IPS-20b (cell line): ENCODE results near the gene LIMS1.
"Not testable (repeated sequence)": the region's sequence is repeated elsewhere in the genome, so short reads cannot be mapped to it uniquely, and the experiment has no call there.

ENCODE experiments used
- H3K27ac ChIP-seq: one replicate; pipeline ENCODE4 v1.5.1; 2013; ENCODE audit warnings: low read length
- H3K27me3 ChIP-seq: 2 replicates; pipeline ENCODE4 v1.6.1; 2013; ENCODE audit warnings: mild to moderate bottlenecking, low read length, inconsistent platforms; ENCODE audit not compliant: insufficient read depth
- H3K36me3 ChIP-seq: 2 replicates; pipeline ENCODE4 v1.6.1; 2013; ENCODE audit warnings: low read depth, mild to moderate bottlenecking, inconsistent platforms, low read length, moderate library complexity; ENCODE audit not compliant: insufficient read depth
- H3K4me1 ChIP-seq: 2 replicates; pipeline ENCODE4 v1.6.1; 2013; ENCODE audit warnings: mild to moderate bottlenecking, control low read depth, inconsistent platforms, low read length, moderate library complexity; ENCODE audit not compliant: insufficient read depth
- H3K4me3 ChIP-seq: 2 replicates; pipeline ENCODE4 v1.5.1; 2013; ENCODE audit warnings: mild to moderate bottlenecking, low read length, inconsistent platforms
- H3K9ac ChIP-seq: 2 replicates; pipeline ENCODE4 v1.6.1; 2013; ENCODE audit warnings: low read depth, mild to moderate bottlenecking, inconsistent platforms, low read length, moderate library complexity
- H3K9me3 ChIP-seq: 2 replicates; pipeline ENCODE4 v1.6.1; 2013; ENCODE audit warnings: mild to moderate bottlenecking, low read depth, low read length, inconsistent platforms; ENCODE audit not compliant: insufficient read depth

The LIMS1 gene

DNA sequence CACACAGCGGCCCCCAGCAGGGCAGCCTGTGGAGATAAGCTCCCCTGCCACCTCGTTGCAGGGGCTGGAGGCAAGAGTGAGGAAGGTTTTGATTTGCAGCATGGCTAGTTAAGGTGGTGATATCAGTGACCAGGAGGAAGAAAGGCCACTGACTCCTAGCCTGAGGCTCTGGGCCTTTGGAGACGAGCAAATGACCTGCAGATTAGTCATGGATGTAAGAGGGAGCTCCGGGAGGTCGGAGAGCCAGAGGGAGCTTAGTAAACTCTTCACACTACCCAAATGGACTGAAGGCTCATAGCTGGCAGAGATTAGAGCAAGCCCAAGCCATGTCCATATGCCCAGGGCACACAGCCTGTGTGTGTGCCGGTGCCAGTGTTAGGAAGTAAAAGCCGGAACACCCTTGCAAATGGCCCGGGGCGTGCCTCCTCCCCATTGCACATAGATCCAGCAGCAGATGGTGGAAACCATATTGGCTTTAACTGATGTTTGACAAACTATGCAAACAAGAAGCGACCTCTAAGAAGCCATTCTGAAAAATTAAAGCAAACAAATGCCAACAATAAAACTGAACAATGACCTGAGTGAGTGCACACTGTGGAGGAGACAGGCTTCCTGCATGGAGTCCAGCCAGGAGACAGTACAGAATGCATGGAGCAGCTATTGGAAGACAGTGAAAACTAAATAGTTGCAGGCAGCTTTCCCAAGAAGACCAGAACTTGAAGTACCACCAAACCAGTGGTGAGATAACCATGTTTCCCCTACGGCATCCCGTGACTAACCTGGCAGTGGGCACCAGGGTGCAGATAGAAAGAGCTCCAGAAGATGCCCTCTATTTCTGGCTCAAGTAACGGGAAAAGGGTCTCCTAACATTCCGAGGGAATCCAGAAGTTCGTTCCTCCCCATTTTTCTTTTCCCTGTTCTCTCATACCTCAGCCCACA, 154.8 kb downstream of the LIMS1 start:
- H3K9ac ChIP-seq, H3K27ac ChIP-seq, H3K9me3 ChIP-seq, H3K4me1 ChIP-seq, H3K36me3 ChIP-seq, H3K27me3 ChIP-seq, H3K4me3 ChIP-seq: not testable (repeated sequence)

- not testable (repeated sequence) for H3K4me1 ChIP-seq, H3K9me3 ChIP-seq, H3K27ac ChIP-seq, H3K27me3 ChIP-seq, H3K9ac ChIP-seq, H3K4me3 ChIP-seq, H3K36me3 ChIP-seq
These were observed 155.7 kb downstream of the LIMS1 start for GRCh38 chr2:108690001-108690400.

GRCh38 chr2:108691447-108691846, 157.2 kb downstream of the LIMS1 start:
- no peak overlapping the region for H3K4me3 ChIP-seq
- no peaks in the 10 kb centered on the region for H3K27me3 ChIP-seq
- H3K9ac ChIP-seq: no peak overlapping the region
- no peaks in the 10 kb centered on the region for H3K4me1 ChIP-seq
- no peak overlapping the region for H3K27ac ChIP-seq
- no peaks in the 10 kb centered on the region for H3K9me3 ChIP-seq
- H3K36me3 ChIP-seq: no peaks in the 10 kb centered on the region

DNA sequence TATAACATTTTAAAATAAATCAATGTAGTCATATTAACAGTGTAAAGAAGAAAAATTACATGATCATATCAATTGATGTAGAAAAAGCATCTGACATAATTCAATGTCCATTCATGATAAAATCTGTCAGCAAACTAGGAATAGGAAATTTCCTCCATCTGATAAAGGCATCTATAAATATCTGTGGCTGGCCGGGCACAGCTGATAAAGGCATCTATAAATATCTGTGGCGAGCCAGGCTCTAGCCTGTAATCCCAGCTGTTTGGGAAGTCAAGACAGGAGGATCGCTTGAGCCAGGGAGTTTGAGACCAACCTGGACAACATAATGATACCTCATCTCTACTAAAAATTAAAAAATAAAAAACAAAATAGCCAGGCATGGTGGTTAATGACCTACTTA, 166.9 kb downstream of the LIMS1 start:
- no peaks in the 10 kb centered on the region for H3K9me3 ChIP-seq
- H3K27me3 ChIP-seq: no peaks in the 10 kb centered on the region
- H3K4me3 ChIP-seq: no peak overlapping the region
- H3K4me1 ChIP-seq: no peaks in the 10 kb centered on the region
- no peak overlapping the region for H3K27ac ChIP-seq
- H3K36me3 ChIP-seq: no peaks in the 10 kb centered on the region
- H3K9ac ChIP-seq: no peak overlapping the region

- Histone ChIP-seq H3K27ac (no peak overlapping the region), H3K4me1 (no peaks in the 10 kb centered on the region), H3K4me3 (no peak overlapping the region), H3K36me3 (no peaks in the 10 kb centered on the region), H3K9ac (no peak overlapping the region), H3K9me3 (no peaks in the 10 kb centered on the region), H3K27me3 (no peaks in the 10 kb centered on the region)
These were observed 167.5 kb downstream of the LIMS1 start for GRCh38 chr2:108701806-108702205.

DNA sequence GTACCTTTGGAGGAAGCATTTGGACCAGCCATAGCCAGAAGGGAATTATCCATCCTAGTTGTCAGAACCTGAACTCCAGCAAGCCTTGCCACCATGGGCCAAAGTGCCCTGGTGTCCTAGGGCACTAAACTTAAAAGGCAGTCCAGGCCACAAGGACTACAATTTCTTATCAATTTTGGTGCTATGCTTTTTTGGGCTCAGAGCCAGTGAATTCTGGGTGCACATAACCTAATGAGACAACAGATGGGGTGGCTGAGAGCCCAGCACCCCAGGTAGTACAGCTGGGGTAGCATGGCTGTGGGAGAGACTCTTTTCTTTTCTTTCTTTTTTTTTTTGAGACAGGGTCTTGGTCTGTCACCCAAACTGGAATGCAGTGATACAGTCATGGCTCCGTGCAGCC, 170.6 kb downstream of the LIMS1 start:
- H3K27ac ChIP-seq: no peak overlapping the region
- no peak overlapping the region for H3K9ac ChIP-seq
- no peaks in the 10 kb centered on the region for H3K36me3 ChIP-seq
- H3K27me3 ChIP-seq: no peaks in the 10 kb centered on the region
- no peak overlapping the region for H3K4me3 ChIP-seq
- H3K9me3 ChIP-seq: no peaks in the 10 kb centered on the region
- H3K4me1 ChIP-seq: no peaks in the 10 kb centered on the region

DNA sequence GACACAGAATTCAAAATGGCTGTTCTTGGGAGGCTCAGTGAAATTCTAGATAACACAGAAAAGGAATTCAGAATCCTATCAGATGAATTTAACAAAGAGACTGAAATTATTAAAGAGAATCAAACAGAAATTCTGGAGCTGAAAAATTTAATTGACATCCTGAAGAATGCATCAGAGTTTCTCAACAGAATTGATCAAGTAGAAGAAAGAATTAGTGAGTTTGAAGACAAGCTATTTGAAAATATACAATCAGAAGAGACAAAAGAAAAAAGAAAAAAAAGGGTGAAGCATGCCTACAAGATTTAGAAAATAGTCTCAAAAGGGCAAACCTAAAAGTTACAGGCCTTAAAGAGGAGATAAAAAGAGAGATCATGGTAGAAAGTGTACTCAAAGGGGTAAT, 173.0 kb downstream of the LIMS1 start:
- H3K4me3 ChIP-seq: no peak overlapping the region
- no peaks in the 10 kb centered on the region for H3K36me3 ChIP-seq
- no peak overlapping the region for H3K9ac ChIP-seq
- H3K27me3 ChIP-seq: no peaks in the 10 kb centered on the region
- H3K9me3 ChIP-seq: no peaks in the 10 kb centered on the region
- H3K27ac ChIP-seq: no peak overlapping the region
- H3K4me1 ChIP-seq: no peaks in the 10 kb centered on the region

DNA sequence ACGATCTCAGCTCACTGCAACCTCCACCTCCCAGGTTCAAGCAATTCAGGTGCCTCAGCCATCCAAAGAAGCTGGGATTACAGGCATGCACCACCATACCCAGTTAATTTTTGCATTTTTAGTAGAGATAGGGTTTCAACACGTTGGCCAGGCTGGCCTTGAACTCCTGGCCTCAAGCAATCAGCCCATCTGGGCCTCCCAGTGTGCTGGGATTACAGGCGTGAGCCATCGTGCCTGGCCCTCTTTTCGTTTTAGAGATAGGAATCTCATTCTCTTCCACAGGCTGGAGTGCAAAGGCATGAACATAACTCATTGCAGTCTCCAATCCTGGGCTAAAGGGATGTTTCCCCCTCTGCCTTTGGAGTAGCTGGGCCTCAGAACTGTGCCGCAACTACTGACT, 182.7 kb downstream of the LIMS1 start:
- H3K9me3 ChIP-seq, H3K4me3 ChIP-seq, H3K27me3 ChIP-seq, H3K27ac ChIP-seq, H3K36me3 ChIP-seq, H3K9ac ChIP-seq, H3K4me1 ChIP-seq: not testable (repeated sequence)

DNA sequence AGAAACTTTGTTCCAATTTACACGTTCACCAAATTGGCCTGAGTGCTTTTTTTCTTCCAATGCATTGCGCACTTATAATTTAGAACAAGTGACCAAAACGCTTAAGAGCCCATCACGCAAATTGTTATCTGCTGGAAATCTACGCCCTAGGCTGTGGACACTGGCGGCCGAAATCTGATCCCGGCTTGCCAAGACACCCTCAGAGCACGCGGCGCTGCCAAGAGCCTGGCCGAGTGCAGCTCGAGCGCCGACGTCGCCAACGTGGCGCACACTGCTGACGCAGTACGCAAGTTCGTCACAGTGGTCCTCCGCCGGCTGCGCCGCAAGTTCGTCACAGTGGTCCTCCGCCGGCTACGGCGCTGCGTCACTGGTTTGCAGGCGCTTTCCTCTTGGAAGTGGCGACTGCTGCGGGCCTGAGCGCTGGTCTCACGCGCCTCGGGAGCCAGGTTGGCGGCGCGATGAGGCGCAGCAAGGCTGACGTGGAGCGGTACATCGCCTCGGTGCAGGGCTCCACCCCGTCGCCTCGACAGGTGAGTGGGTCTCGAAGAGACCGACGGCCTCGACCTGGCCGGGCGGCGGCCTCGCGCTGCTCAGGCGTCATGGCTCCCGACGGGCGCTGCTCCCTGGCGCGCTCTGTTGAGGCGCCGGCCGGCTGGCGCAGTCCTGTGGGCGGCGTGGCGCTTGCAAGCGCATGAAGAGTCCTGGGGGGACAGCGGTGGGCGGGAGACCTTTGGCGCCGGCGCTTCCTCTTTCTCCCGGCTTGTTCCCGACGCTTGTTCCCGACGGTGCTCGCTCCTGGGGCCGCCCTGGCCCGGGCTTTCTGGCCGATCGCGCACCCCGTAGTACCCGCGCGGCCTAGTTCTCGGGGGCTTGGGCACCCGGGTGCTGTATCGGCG, 185.1 kb downstream of the LIMS1 start, which contains the start of gene RANBP2:
RANBP2 (plus strand) TSS at position 334 of the 896 bp plus-strand sequence; CDS start at position 459, 125 bp downstream.
- no peaks in the 10 kb centered on the region for H3K36me3 ChIP-seq
- peaks cover 2% of the 10 kb centered on the region; the same call in 1 of the 2 replicates for H3K4me1 ChIP-seq
- no peaks in the 10 kb centered on the region for H3K27me3 ChIP-seq
- H3K9me3 ChIP-seq: no peaks in the 10 kb centered on the region
- H3K27ac ChIP-seq: peak within 1 kb of the TSS; percentile 93
- peak within 1 kb of the TSS; percentile 80 for H3K4me3 ChIP-seq
- peak within 1 kb of the TSS; percentile 89 for H3K9ac ChIP-seq

GRCh38 chr2:108726048-108726447, 191.8 kb downstream of the LIMS1 start:
- H3K9ac ChIP-seq, H3K27ac ChIP-seq, H3K36me3 ChIP-seq, H3K27me3 ChIP-seq, H3K4me3 ChIP-seq, H3K9me3 ChIP-seq, H3K4me1 ChIP-seq: not testable (repeated sequence)

DNA sequence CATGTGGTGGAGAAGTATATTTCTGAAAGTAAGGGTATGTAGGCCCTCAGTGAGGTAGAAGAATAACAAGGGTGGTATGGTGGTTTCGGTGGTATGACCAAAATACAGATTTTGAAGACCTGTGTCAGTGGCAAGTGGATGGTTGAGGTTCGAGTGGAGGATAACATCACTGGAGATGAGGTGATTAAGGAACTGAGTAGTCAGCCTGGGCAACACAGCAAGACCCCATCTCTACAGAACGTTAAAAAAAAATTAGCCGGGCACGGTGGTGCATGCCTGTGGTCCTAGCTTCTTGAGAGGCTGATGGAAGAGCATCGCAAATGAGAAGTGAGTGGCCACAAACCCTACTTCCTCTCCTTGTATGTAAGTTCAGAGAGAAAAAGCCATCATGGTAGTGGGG, 200.4 kb downstream of the LIMS1 start:
- H3K4me1 ChIP-seq, H3K27ac ChIP-seq, H3K9ac ChIP-seq, H3K4me3 ChIP-seq, H3K9me3 ChIP-seq, H3K27me3 ChIP-seq: not testable (repeated sequence)
- peaks cover 57% of the 10 kb centered on the region for H3K36me3 ChIP-seq
